LNCAP (cell line): ENCODE data around the gene CWF19L1.

Source experiments
- CTCF ChIP-seq: fragments of 450-650 bp; IDR thresholded peaks from 2 replicates; pipeline ENCODE4 v1.5.1; 2017; ENCODE audit warnings: mild to moderate bottlenecking

CWF19L1 gene

DNA sequence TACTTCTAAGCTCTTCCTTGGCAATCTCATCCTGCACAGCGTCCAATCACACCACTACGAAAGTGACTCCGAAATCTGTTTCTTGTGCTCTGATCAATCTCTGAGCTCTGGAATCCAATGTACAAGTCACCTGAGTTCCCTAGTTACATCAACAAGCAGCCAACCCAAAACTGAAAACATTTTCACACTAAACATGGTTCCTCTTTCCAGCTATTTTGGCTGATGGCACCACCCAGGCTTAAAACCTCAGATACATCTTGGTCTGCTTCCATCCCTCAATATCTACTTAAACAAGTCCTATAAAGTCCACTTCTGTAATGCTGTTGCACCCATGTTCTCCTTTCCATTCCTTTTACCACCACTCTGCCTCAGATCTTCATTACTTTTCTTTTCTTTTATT lies 15.5 kb upstream of the CWF19L1 start:
- no peak for TF ChIP-seq CTCF

GRCh38 chr10:100265821-100266485 lies 1.5 kb downstream of the CWF19L1 start:
- no peak for TF ChIP-seq CTCF

- TF ChIP-seq CTCF = no peak
Measured at GRCh38 chr10:100254191-100254590, 13.2 kb downstream of the CWF19L1 start.

GRCh38 chr10:100253041-100253440 lies 14.4 kb downstream of the CWF19L1 start:
- TF ChIP-seq CTCF = no peak

DNA sequence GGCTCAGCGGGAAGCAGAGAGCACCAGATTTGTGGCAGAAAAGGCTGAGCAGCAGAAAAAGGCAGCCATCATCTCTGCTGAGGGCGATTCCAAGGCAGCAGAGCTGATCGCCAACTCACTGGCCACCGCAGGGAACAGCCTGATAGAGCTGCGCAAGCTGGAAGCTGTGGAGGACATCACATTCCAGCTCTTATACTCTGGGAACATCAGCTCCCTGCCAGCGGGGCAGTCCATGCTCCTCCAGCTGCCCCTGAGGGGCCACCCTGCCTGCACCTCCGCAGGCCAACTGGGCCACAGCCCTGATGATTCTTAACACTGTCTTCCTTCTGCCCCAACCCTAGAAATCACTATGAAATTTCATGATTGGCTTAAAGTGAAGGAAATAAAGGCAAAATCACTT lies 18.6 kb downstream of the CWF19L1 start:
- TF ChIP-seq CTCF = no peak

DNA sequence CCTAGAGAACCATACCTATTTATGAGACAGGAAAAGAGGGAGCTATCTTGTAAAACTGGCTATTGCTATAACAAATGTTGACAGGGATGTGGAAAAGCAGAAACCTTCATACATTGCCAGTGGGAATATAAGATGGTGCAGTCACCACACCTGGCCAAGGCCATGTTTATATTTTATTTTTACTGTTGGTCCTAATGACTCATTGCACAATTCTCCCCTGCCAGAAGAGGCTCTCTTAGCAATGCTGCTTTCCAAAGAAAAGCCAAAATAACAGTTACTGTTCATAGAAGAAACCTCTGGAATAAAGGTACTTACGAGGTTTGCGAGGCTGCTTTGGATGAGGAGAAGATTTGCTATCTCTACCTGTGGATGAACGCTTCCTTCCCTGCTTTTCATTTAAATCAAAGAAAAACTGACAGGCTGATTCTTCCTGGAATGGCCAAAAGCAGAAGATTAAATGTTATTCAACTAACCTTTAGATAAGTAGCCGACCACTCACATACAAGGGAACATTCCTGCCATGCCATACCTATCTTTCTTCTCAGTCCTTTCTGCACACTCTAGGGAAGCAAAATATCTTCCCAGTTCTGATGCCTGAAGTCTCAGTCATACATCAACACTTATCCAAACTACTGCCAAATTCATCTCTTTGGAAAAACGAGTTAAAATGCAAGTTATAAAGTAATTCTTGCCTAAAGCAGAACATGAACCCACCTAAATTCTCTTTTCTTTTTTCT lies 21.8 kb downstream of the CWF19L1 start:
- no peak for TF ChIP-seq CTCF

- no peak for TF ChIP-seq CTCF
Measured at GRCh38 chr10:100239851-100240250, 27.6 kb downstream of the CWF19L1 start.
